GM21576 (cell line): ENCODE measurements around the gene GNB2.
A peak's percentile ranks its signal among the peaks of the same experiment; 100 is the strongest.

Source experiments
- ATAC-seq: cut with Tn5 transposase; IDR thresholded peaks from one replicate; pipeline ENCODE4 v1.9.1; 2021; ENCODE audit warnings: mild to moderate bottlenecking, moderate library complexity; ENCODE audit not compliant: unreplicated experiment

GNB2 gene

DNA sequence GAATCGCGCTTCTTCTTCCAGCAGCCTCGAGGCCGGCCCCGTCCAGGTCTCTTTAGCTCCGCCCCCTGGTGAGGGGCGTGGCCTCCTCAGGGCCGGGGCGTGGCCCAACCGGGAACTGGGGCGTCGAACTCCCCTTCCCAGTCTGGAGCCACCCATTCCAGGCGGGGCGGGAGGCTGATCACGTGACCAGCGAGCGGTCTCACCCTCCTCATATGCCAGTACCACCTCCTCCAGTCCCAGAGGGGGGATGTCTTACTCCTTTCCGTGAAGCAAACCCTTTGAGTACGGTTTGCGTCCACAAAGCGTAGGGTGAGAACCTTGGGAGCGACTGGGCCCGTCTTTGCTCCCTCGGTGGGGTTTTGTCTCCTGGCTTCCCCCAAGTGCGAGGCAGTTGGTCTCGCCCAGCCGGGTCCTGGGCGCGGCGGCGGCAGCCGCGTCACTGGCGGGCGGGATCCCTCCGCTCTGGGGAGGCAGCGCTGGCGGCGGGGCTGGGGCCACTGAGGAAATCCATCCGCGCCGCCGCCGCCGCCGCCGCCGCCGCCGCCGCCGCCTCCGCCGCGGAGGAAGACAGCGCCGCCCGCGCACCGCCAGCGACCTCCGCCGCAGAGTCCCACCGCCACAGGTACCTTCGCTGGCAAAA is at the start of gene GNB2:
Gene GNB2 (plus strand): TSS at position 439 of the 640 bp plus-strand sequence. CDS start 2,526 bp downstream, outside the sequence.
- ATAC-seq, result peak; percentile 54

DNA sequence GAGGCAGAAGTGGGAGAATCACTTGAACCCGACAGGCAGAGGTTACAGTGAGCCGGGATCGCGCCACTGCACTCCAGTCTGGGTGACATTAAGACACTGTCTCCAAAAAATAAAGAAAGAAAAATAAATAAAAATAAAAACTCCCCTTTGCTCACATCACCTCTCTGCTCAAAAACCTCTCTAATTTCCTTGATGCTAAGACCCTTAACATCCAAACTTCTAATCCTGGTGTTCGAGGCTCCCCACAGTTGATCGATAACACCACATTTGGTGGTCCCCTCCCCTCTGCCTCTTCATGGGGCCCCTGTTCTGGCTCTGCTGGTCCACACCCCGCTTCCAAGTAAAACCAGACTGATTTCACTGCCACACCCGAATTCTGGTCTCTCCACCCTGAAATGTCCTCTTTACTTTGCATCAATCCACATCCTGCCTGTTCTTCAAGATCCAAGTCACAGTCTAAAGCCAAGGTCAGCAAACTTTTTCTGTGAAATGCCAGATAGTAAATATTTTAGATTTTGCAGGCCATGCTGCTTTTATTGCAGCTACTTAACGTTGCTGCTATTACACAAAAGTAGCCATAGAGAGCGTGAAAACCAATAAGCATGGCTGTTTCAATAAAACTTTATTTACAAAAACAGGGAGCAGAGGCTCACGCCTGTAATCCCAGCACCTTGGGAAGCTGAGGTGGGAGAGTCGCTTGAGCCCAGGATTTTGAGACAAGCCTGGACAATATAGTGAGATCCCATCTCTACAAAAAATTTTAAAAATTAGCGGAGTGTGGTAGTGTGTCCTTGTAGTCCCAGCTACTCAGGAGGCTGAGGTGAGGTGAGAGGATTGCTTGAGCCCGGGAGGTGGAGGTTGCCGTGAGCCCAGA is 49.4 kb upstream of the GNB2 start:
- ATAC-seq, result no peak

GRCh38 chr7:100626055-100626454 is 47.5 kb upstream of the GNB2 start:
- ATAC-seq, result no peak

- peak; percentile 89 for ATAC-seq
Measured at GRCh38 chr7:100626530-100627237, 46.9 kb upstream of the GNB2 start.

- ATAC-seq, result no peak
Measured at GRCh38 chr7:100627238-100627549, 46.3 kb upstream of the GNB2 start.

- no peak for ATAC-seq
Measured at GRCh38 chr7:100629117-100629716, 44.3 kb upstream of the GNB2 start.

DNA sequence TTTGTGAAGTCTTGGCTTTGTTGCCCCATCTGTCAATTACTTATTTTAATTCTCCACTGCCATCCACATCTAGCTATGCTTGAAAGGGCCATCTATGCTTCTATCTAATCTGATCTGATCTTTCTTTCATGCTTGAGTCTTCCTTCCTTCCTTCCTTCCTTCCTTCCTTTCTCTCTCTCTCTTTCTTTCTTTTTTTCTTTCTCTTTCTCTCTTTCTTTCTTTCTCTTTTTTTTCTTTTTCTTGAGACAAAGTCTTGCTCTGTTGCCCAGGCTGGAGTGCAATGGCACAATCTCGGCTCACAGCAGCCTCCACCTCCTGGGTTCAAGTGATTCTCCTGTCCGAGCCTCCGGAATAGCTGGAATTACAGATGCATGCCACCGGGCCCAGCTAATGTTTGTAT is 43.5 kb upstream of the GNB2 start:
- ATAC-seq, result no peak

DNA sequence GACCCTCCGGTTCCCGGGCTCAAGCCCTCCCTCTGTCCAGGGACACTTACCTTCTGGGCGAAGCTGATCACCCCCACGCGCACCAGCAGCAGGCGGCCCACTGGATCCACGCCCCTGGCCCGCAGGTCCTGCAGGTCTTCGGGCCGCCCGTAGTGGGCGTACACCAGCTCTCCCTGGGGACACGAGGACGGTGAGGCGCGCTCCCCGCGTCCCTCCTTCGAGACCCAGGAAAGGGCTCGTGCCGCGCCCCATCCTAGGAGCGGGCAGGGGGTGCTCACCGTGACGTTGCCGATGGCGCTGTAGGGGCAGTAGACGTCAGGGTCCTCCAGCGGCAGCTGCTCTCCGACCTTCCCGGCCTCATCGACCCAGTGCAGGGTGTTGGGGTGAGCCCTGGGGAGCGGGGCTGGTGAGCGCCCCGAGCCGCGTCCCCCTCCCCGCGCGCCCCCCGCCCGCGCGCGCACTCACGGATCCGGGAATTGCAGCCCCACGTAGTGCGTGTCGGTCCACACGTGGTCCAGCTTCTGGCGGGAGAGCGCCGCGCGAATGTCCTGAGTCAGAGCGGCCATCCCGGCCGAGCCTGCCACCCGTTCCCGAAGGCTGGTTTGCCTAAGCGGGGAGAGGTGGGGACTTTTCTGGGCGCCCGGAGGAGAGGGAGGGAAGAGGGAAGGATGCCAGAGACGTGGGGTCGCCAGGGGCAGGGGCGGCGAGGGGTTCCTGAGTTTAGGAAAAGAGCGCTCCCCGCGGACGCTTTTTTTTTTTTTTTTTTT is 40.4 kb upstream of the GNB2 start:
- peak; percentile 71 for ATAC-seq

- no peak for ATAC-seq
Measured at GRCh38 chr7:100639995-100640516, 33.5 kb upstream of the GNB2 start.

- no peak for ATAC-seq
Measured at GRCh38 chr7:100640517-100641440, 32.8 kb upstream of the GNB2 start.

- ATAC-seq, result no peak
Measured at GRCh38 chr7:100641463-100641859, 32.1 kb upstream of the GNB2 start, which contains the start of gene TFR2. Gene TFR2, minus strand, starts transcription at chr7:100641552. Its CDS starts 43 bp downstream, at chr7:100641509.

DNA sequence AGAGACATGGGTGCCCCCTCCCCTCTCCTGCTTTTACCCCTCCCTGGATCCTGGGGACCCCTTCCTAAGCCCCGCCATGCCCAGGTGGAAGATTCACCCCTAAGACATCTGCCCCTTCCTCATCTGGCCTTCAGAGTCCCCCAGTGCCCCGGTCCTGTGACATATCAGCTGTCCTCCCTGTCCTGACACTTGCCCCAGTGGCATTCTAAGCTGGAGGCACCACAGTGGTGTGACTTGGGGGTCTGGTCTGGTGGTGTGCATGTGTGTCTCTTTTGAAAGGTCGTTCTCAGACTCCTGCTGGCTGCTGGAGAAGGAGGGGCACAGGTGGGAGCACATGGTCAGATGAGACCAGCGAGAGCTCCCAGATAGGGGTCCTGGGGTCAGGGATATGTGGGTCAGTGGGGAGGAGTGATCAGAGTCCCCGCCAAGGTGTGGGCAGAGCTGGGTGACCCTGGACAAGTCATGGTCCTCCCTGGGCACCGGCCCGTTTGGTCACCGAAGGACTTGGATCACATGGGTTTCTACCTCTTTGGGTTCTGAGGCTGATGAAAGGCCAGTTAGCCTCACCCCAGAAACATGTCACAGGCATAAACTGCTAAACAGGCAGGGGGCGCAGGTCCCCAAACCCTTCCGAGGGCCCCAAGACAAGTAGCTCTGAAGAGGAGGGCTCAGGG is 31.5 kb upstream of the GNB2 start:
- no peak for ATAC-seq

DNA sequence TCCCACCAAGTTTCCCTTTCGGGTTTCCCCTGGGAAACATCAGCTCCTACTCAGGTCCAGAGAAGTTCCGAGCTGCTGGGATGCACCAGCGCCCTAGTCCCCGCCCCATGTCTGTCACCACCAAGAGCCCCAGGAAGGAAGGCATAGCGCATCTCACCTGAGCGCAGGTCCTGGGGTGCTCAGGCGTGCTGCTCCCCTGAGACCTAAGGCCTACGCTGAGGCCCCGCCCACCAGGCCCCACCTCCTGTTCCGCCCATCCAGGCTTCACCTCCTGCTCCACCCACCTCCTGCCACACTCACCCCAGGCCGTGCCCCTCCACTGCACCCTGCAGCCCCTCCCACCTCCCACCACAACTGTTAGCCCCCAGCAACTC is 31.0 kb upstream of the GNB2 start:
- no peak for ATAC-seq

- ATAC-seq, result no peak
Measured at GRCh38 chr7:100649826-100650565, 23.5 kb upstream of the GNB2 start.

DNA sequence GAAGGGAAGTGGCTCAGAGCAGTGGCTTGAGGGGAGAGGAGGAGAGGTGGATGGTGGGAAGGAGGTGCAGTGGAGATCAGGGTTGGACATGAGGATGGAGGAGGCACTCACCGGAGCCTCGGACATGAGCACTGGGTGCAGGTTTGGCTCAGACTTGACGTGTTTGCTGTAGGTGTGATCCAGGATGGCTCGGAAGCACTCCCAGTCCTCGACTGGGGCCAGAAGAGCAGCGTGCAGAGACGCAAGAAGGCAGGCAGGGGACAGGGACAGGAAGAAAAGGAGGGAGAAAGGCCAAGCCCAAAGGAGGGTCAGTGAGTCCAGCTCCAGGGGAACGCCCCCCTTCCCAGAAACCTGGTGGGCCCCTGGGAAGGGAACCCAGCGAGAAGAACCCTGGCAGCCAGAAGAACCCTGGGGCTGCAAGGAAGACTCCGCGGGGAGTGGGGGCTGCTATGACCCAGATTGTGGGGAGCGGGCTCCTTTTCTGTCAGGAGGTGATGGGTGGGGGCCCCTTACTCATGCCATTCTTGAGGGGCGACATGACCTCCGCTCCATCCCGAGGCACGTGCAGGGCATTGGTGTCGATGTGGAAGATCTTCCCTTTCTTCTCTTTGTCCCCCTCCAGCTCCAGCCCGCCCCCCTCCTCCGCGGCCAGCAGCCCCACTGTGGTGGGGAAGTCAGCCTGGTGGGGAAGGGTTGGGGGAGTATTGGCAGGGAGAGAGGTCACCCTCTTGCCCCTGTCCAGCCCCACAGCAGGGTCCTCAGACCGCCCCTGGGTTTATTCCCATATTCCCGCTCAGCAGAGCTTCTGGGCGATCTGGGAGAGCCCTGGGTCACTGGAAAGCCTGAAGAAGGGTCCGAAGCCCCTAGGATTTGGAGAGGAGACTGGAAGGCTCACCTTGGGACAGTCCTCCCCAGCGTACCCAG is 18.4 kb upstream of the GNB2 start:
- no peak for ATAC-seq

DNA sequence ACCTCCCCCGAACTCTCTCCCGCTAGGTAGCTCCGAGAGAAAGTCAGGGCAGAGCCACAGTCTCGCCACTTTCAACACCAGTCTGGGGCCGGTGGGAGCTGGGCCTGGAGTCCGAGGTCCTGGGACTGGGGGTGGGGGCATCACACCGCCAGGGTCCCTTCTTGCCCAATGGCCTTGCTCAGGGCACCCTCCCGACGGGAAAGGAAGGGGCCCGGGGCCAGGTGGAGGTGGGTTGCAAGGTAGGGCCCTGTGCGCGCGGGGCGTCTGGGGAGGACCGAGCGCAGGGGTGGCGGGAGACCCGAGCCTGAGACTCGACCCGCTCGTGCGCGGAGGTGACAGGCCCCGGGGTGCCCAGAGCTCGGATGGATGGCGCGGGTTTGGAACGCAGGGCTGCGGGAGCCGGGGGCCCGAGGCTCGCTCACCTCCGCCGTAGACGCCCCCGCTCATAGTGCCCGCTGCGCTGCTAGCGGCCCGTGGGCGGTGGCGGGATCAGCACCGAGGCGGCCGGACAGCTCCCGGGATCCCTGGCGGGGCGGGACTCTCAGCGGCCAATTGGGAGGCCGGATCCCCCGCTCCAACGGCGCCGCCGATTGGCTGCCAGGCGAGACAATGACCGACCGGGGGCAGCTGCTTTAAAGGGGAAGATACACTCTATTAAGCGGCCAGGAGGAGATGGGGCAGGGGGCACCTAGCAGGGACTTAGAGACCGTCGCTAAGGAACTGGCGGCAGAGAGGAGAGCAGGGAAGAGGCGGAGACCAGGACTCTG is 17.4 kb upstream of the GNB2 start, which contains the start of gene ACTL6B:
Gene ACTL6B (minus strand): TSS at position 541 of the 767 bp plus-strand sequence. CDS start 94 bp downstream, at position 447.
- no peak for ATAC-seq
